ENCODE data around the gene ANKRA2.

- TF ChIP-seq POLR2A (IDR thresholded peaks at IDR 0.05) (no peak), CTCF (IDR thresholded peaks at IDR 0.05) (no peak)
Measured at GRCh38 chr5:73545403-73545779, 20.0 kb downstream of the ANKRA2 start.

Measured in Peyer's patch (tissue), 4 donors.